Sigmoid colon (tissue), 7 donors: Measurements from ENCODE around the gene PRR12. TPM values are rescaled to one million over a fixed set of nuclear protein-coding genes. Genes with fewer than 3 reads are reported as not detected.

Experiments
- DNase-seq: peaks from one replicate; pipeline ENCODE4 v3.0.0-alpha.2; 2019
- H3K27ac ChIP-seq, 4 donors: fragments of 200-600 bp; sonication (generic); one replicate each; pipeline ENCODE4 v1.5.1; 2016 to 2019; ENCODE audit warnings: mild to moderate bottlenecking in 1 of 4
- H3K27me3 ChIP-seq, 3 donors: fragments of 200-600 bp; sonication (generic); one replicate each; pipeline ENCODE4 v1.5.1; 2019; ENCODE audit warnings: mild to moderate bottlenecking in 1 of 3
- H3K36me3 ChIP-seq, 4 donors: fragments of 200-600 bp; sonication (generic); one replicate each; pipeline ENCODE4 v1.5.1; 2016 to 2019
- H3K4me1 ChIP-seq, 4 donors: fragments of 200-600 bp; sonication (generic); one replicate each; pipeline ENCODE4 v1.5.1; 2017 to 2019
- H3K4me3 ChIP-seq, 4 donors: fragments of 200-600 bp; sonication (generic); one replicate each; pipeline ENCODE4 v1.5.1; 2017 to 2019; ENCODE audit warnings: mild to moderate bottlenecking in 2 of 4, moderate library complexity in 1 of 4
- H3K9me3 ChIP-seq, 4 donors: fragments of 200-600 bp in 3 of 4; sonication (generic) in 3 of 4; one replicate each; pipeline versions ENCODE4 v1.5.1 to v1.6.1; 2013 to 2019
- CTCF ChIP-seq, 4 experiments: fragments of 450-650 bp in 3 of 4; fragments of 200-600 bp in 1 of 4; IDR thresholded peaks; one replicate each; pipeline ENCODE4 v1.5.1; 2016 to 2019; ENCODE audit warnings: antibody characterized with exemption in 4 of 4, mild to moderate bottlenecking in 3 of 4, moderate library complexity in 2 of 4
- EP300 ChIP-seq, 4 donors: sonication (generic); formaldehyde crosslinking; IDR thresholded peaks; one replicate each; pipeline ENCODE4 v1.6.1; 2017; ENCODE audit warnings: antibody characterized with exemption in 4 of 4
- POLR2A ChIP-seq, 2 donors: fragments of 450-650 bp; IDR thresholded peaks; one replicate each; pipeline ENCODE4 v1.6.1; 2016; ENCODE audit warnings: antibody characterized with exemption in 2 of 2, mild to moderate bottlenecking in 2 of 2, moderate library complexity in 2 of 2
- POLR2AphosphoS5 ChIP-seq, 4 donors: sonication (generic); formaldehyde crosslinking; IDR thresholded peaks; one replicate each; pipeline ENCODE4 v1.6.1; 2017; ENCODE audit warnings: antibody characterized with exemption in 4 of 4
- WGBS, 2 donors: extraction: QIAGEN DNeasy Blood & Tissue Kit; methylation state at CpG; one replicate each; pipeline ENCODE4 v1.1.7; 2013; 5-methylcytosine and 5-hydroxymethylcytosine counted together
- intact Hi-C: fragments of 100-400 bp; cut with DNase I; formaldehyde crosslinking; loops from one replicate; pipeline ENCODE4 v1.15.1; 2023
- polyA plus RNA-seq, 3 donors: library from polyadenylated mRNA; stranded (reverse); fragments of 200-250 nt; gene quantifications; one replicate each; pipeline ENCODE4 v1.2.3, GENCODE V29; 2013
- total RNA-seq, 4 donors: library from RNA; depleted of rRNA; stranded (reverse); fragments of >200 nt; gene quantifications; one replicate each; pipeline ENCODE4 v1.1.0, GENCODE V29; 2016
- donor health status: healthy with polysubstance abuse.
- donor health status: Bipolar disorder and iron deficiency.
- donor health status: healthy.

The PRR12 gene
- total and polyA plus RNA-seq, 7 donors = 3.0 to 20.4 (median 5.7) TPM

GRCh38 chr19:49599378-49600295 lies 8.7 kb downstream of the PRR12 start:
- Histone ChIP-seq H3K27me3 (no peaks in the 10 kb centered on the region), H3K9me3 (no peaks in the 10 kb centered on the region), H3K4me1 (peaks cover 0 to 9% (median 3%) of the 10 kb centered on the region in 4 donors), H3K36me3 (peaks cover 31 to 100% (median 59%) of the 10 kb centered on the region in 4 donors), H3K27ac (no peak overlapping the region), H3K4me3 (no peak overlapping the region)
- TF ChIP-seq POLR2AphosphoS5 (IDR thresholded peaks at IDR 0.05) (no peak), CTCF (IDR thresholded peaks at IDR 0.05) (no peak), EP300 (IDR thresholded peaks at IDR 0.05) (no peak), POLR2A (IDR thresholded peaks at IDR 0.05) (no peak)
- DNase-seq = no peak
- 95 to 96% methylated on average over 26 of the region's 26 CpGs for WGBS, 2 donors
- intact Hi-C loops = no loop called here

- no peak overlapping the region for H3K27ac ChIP-seq
- intact Hi-C loops = no loop called here
- WGBS, 2 donors = 97% methylated on average over 38 of the region's 38 CpGs
- DNase-seq = no peak
- H3K4me1 ChIP-seq = no peaks in the 10 kb centered on the region
- H3K36me3 ChIP-seq = peaks cover 20 to 97% (median 45%) of the 10 kb centered on the region in 4 donors
- H3K27me3 ChIP-seq = no peaks in the 10 kb centered on the region
- H3K4me3 ChIP-seq = no peak overlapping the region
- H3K9me3 ChIP-seq = no peaks in the 10 kb centered on the region
- TF ChIP-seq EP300 (IDR thresholded peaks at IDR 0.05) = no peak
- TF ChIP-seq POLR2A (IDR thresholded peaks at IDR 0.05) = no peak
- no peak for TF ChIP-seq CTCF (IDR thresholded peaks at IDR 0.05)
- no peak for TF ChIP-seq POLR2AphosphoS5 (IDR thresholded peaks at IDR 0.05)
Observed at GRCh38 chr19:49601482-49602038, 10.6 kb downstream of the PRR12 start.

GRCh38 chr19:49602806-49603205 lies 11.8 kb downstream of the PRR12 start:
- Histone ChIP-seq H3K36me3 (peaks cover 20 to 94% (median 35%) of the 10 kb centered on the region in 4 donors), H3K4me1 (no peaks in the 10 kb centered on the region), H3K27ac (no peak overlapping the region), H3K4me3 (no peak overlapping the region), H3K27me3 (no peaks in the 10 kb centered on the region), H3K9me3 (no peaks in the 10 kb centered on the region)
- intact Hi-C loops = no loop called here
- no peak for DNase-seq
- WGBS, 2 donors = 96% methylated on average over 2 of the region's 2 CpGs
- no peak for TF ChIP-seq POLR2AphosphoS5 (IDR thresholded peaks at IDR 0.05)
- no peak for TF ChIP-seq POLR2A (IDR thresholded peaks at IDR 0.05)
- no peak for TF ChIP-seq EP300 (IDR thresholded peaks at IDR 0.05)
- no peak for TF ChIP-seq CTCF (IDR thresholded peaks at IDR 0.05)

GRCh38 chr19:49605605-49606004 lies 14.6 kb downstream of the PRR12 start:
- TF ChIP-seq EP300 (IDR thresholded peaks at IDR 0.05) = no peak
- no peak for TF ChIP-seq POLR2A (IDR thresholded peaks at IDR 0.05)
- no peak for TF ChIP-seq CTCF (IDR thresholded peaks at IDR 0.05)
- TF ChIP-seq POLR2AphosphoS5 (IDR thresholded peaks at IDR 0.05) = no peak
- H3K27ac ChIP-seq = no peak overlapping the region
- DNase-seq = no peak
- WGBS, 2 donors = 77 to 93% methylated on average over 7 of the region's 7 CpGs
- no peak overlapping the region for H3K4me3 ChIP-seq
- intact Hi-C loops = no loop called here
- no peaks in the 10 kb centered on the region for H3K27me3 ChIP-seq
- peaks cover 20 to 94% (median 42%) of the 10 kb centered on the region in 4 donors for H3K36me3 ChIP-seq
- no peaks in the 10 kb centered on the region for H3K4me1 ChIP-seq
- no peaks in the 10 kb centered on the region for H3K9me3 ChIP-seq
